ENCODE data around the gene CDH15. TPM values are rescaled to one million over a fixed set of nuclear protein-coding genes. Genes with fewer than 3 reads are reported as not detected.
"Not testable (repeated sequence)": the region's sequence is repeated elsewhere in the genome, so short reads cannot be mapped to it uniquely, and the experiment has no call there.

The CDH15 gene
- total and polyA plus RNA-seq, 2 of the 13 experiments (the other 11 are each of a cell fraction or from before 2014, with no cell fraction given): 0.74 to 2.2 TPM

- peak; percentile 72 for TF ChIP-seq HNRNPLL (IDR thresholded peaks at IDR 0.05; ENCODE audit: low read depth, low read length, poor library complexity, severe bottlenecking)
- TF ChIP-seq ZNF749 (CRISPR knock-in tag; IDR thresholded peaks at IDR 0.05; ENCODE audit: borderline replicate concordance): peak; percentile 87; the same call in 1 of the 2 replicates
- peak; percentile 57 for TF ChIP-seq FOXO1 (CRISPR knock-in tag; IDR thresholded peaks at IDR 0.05)
- peak; percentile 77; the same call in 1 of the 2 replicates for TF ChIP-seq KLF6 (CRISPR knock-in tag; IDR thresholded peaks at IDR 0.05)
- TF ChIP-seq ZNF329 (CRISPR knock-in tag; IDR thresholded peaks at IDR 0.05; ENCODE audit: low read depth): peak; percentile 32; the same call in 1 of the 2 replicates
- TF ChIP-seq ZBTB7A (CRISPR knock-in tag; IDR thresholded peaks at IDR 0.05): peak; percentile 97
- peak; percentile 28; the same call in 1 of the 2 replicates for TF ChIP-seq DR1 (CRISPR knock-in tag; IDR thresholded peaks at IDR 0.05)
- 0 out of 2 replicates have a peak, but pooled peaks have one; percentile 38 for TF ChIP-seq ZFAT (CRISPR knock-in tag; conservative IDR thresholded peaks at IDR 0.05)
- TF ChIP-seq ZNF557 (CRISPR knock-in tag; IDR thresholded peaks at IDR 0.05): peak; percentile 80; the same call in 1 of the 2 replicates
- not testable (repeated sequence) for TF ChIP-seq GABPA (IDR thresholded peaks at IDR 0.05; ENCODE audit: low read depth, low read length)
- peak; percentile 56; the same call in 1 of the 2 replicates for TF ChIP-seq GABPA (CRISPR knock-in tag; IDR thresholded peaks at IDR 0.05; ENCODE audit: low read depth)
- TF ChIP-seq ZBTB49 (CRISPR knock-in tag; IDR thresholded peaks at IDR 0.05; ENCODE audit: borderline replicate concordance): peak; percentile 63; the same call in 1 of the 2 replicates
- peak; percentile 90 for TF ChIP-seq ZNF451 (CRISPR knock-in tag; IDR thresholded peaks at IDR 0.05)
- TF ChIP-seq CBX5 (CRISPR knock-in tag; IDR thresholded peaks at IDR 0.05; ENCODE audit: borderline replicate concordance): peak; percentile 53; the same call in 1 of the 2 replicates
- peak; percentile 91 for TF ChIP-seq ZNF776 (CRISPR knock-in tag; IDR thresholded peaks at IDR 0.05)
- peak; percentile 43; the same call in 1 of the 2 replicates for TF ChIP-seq ZNF543 (CRISPR knock-in tag; IDR thresholded peaks at IDR 0.05)
- TF ChIP-seq E2F5 (CRISPR knock-in tag; conservative IDR thresholded peaks at IDR 0.05): peak; percentile 78; the same call in 1 of the 2 replicates
- peak; percentile 33; the same call in 1 of the 2 replicates for TF ChIP-seq KMT2B (CRISPR knock-in tag; IDR thresholded peaks at IDR 0.05)
- 0 out of 2 replicates have a peak, but pooled peaks have one; percentile 84 for TF ChIP-seq ZNF513 (CRISPR knock-in tag; conservative IDR thresholded peaks at IDR 0.05)
- peak; percentile 93 for TF ChIP-seq ARID4A (CRISPR knock-in tag; IDR thresholded peaks at IDR 0.05; ENCODE audit: borderline replicate concordance)
Measured at GRCh38 chr16:89192186-89192955, 20.8 kb downstream of the CDH15 start (continued).
